Measurements from ENCODE around the gene RHOT1.

Gene RHOT1

DNA sequence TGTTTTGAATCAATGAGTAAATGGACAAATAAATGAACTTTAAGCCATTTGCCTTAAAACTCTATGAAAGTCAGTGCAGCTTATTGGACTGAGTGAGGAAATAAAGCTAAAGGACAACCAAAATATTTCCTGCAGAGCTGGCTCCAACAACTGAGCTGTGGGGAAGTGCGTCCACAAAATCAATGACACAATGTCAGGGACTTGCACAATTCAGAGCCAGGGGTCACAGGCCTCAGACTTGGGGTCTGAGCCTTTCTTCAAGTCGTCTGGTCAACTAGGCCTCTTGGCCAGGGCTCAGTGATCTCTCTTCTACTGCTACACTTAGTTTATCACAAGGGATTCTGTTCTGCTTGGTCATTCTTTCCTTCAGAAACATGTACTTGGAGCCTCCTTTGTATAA is 97.2 kb downstream of the RHOT1 start:
- Histone ChIP-seq H3K4me3 (ENCODE audit: insufficient read length, low read depth) (no peak overlapping the region), H3K36me3 (ENCODE audit: insufficient read depth, insufficient read length, low read length) (no peaks in the 10 kb centered on the region), H3K27me3 (ENCODE audit: insufficient read depth, insufficient read length) (no peaks in the 10 kb centered on the region), H3K9ac (ENCODE audit: insufficient read length, low read depth) (no peak overlapping the region), H3K9me3 (ENCODE audit: insufficient read depth, low read length) (no peaks in the 10 kb centered on the region), H3K4me1 (ENCODE audit: insufficient read depth, insufficient read length) (peaks cover 4% of the 10 kb centered on the region)
- DNase-seq (ENCODE audit: low read depth, low spot score) = no peak
- TF ChIP-seq YY1 (IDR thresholded peaks at IDR 0.05; ENCODE audit: insufficient read depth, insufficient read length) (no peak), ZNF274 (IDR thresholded peaks at IDR 0.05; ENCODE audit: low read depth, low read length) (no peak), SUZ12 (IDR thresholded peaks at IDR 0.05; ENCODE audit: extremely low read depth, insufficient read depth, insufficient read length) (no peak)

DNA sequence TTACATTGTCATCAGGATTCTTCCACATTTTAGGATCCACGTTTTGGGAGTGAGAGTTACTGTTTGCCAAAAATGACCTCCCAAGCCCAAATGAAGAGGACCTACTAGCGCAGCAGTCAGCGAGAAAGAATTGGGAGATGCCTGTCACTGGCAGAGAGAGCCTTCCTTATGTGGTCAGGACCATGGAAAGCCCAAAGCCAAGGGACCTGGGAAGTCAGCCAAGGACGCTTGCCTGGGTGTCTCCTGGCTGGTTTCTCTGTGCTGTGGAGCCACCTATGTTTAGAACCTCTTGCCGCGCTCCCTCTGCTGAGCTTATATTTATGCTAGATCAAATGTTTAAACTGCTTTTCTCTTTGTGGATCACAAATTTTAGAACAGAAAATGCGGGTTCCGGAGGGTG is 98.4 kb downstream of the RHOT1 start:
- DNase-seq (ENCODE audit: low read depth, low spot score) = no peak
- TF ChIP-seq YY1 (IDR thresholded peaks at IDR 0.05; ENCODE audit: insufficient read depth, insufficient read length) (no peak), ZNF274 (IDR thresholded peaks at IDR 0.05; ENCODE audit: low read depth, low read length) (no peak), SUZ12 (IDR thresholded peaks at IDR 0.05; ENCODE audit: extremely low read depth, insufficient read depth, insufficient read length) (no peak)
- no peaks in the 10 kb centered on the region for H3K36me3 ChIP-seq (ENCODE audit: insufficient read depth, insufficient read length, low read length)
- no peaks in the 10 kb centered on the region for H3K9me3 ChIP-seq (ENCODE audit: insufficient read depth, low read length)
- peaks cover 4% of the 10 kb centered on the region for H3K4me1 ChIP-seq (ENCODE audit: insufficient read depth, insufficient read length)
- no peaks in the 10 kb centered on the region for H3K27me3 ChIP-seq (ENCODE audit: insufficient read depth, insufficient read length)
- no peak overlapping the region for H3K4me3 ChIP-seq (ENCODE audit: insufficient read length, low read depth)
- H3K9ac ChIP-seq (ENCODE audit: insufficient read length, low read depth) = no peak overlapping the region

DNA sequence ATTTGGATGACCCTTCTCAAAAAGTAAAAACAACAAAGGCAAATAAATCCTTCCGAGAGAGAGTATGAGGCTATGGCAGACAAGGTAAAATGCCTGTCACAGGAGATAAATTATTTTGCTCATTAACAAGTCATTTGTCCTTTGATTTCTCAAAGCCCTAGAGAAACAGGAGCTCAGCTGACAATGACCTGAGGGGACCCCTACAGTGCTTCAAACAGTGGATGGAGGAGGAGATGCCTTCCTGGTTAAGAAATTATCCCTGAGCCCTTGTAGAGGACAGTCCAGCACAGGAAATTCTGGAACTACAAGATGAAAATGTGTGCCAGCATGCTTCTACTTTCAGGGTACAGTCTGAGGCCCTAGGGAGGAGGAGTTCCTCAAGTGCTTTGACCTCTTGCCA is 99.3 kb downstream of the RHOT1 start:
- no peak for TF ChIP-seq YY1 (IDR thresholded peaks at IDR 0.05; ENCODE audit: insufficient read depth, insufficient read length)
- no peak for TF ChIP-seq SUZ12 (IDR thresholded peaks at IDR 0.05; ENCODE audit: extremely low read depth, insufficient read depth, insufficient read length)
- TF ChIP-seq ZNF274 (IDR thresholded peaks at IDR 0.05; ENCODE audit: low read depth, low read length) = no peak
- Histone ChIP-seq H3K9ac (ENCODE audit: insufficient read length, low read depth) (no peak overlapping the region), H3K27me3 (ENCODE audit: insufficient read depth, insufficient read length) (no peaks in the 10 kb centered on the region), H3K4me1 (ENCODE audit: insufficient read depth, insufficient read length) (peaks cover 4% of the 10 kb centered on the region), H3K36me3 (ENCODE audit: insufficient read depth, insufficient read length, low read length) (no peaks in the 10 kb centered on the region), H3K9me3 (ENCODE audit: insufficient read depth, low read length) (no peaks in the 10 kb centered on the region), H3K4me3 (ENCODE audit: insufficient read length, low read depth) (no peak overlapping the region)
- no peak for DNase-seq (ENCODE audit: low read depth, low spot score)

DNA sequence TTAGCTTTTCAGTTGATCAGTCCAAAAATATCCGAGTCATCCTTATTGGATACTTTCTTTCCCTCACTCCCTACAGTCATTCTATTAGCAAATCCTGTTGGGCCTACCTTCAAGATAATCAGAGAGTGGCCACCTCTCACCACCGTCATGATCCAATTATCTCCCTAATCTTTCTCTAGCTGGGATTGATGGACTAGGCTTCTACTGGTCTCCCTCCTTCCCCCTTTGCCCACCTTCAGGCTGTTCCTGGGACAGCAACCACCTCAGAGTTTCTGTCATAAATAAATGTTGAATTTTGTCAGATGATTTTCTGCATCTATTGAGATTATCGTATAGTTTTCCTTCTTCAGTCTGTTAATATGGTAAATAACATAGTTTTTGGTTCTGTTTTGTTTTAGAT is 107.2 kb downstream of the RHOT1 start:
- Histone ChIP-seq H3K4me3 (ENCODE audit: insufficient read length, low read depth) (no peak overlapping the region), H3K9ac (ENCODE audit: insufficient read length, low read depth) (no peak overlapping the region), H3K36me3 (ENCODE audit: insufficient read depth, insufficient read length, low read length) (no peaks in the 10 kb centered on the region), H3K4me1 (ENCODE audit: insufficient read depth, insufficient read length) (no peaks in the 10 kb centered on the region), H3K27me3 (ENCODE audit: insufficient read depth, insufficient read length) (no peaks in the 10 kb centered on the region), H3K9me3 (ENCODE audit: insufficient read depth, low read length) (no peaks in the 10 kb centered on the region)
- TF ChIP-seq YY1 (IDR thresholded peaks at IDR 0.05; ENCODE audit: insufficient read depth, insufficient read length) = no peak
- TF ChIP-seq SUZ12 (IDR thresholded peaks at IDR 0.05; ENCODE audit: extremely low read depth, insufficient read depth, insufficient read length) = no peak
- TF ChIP-seq ZNF274 (IDR thresholded peaks at IDR 0.05; ENCODE audit: low read depth, low read length) = no peak
- no peak for DNase-seq (ENCODE audit: low read depth, low spot score)

DNA sequence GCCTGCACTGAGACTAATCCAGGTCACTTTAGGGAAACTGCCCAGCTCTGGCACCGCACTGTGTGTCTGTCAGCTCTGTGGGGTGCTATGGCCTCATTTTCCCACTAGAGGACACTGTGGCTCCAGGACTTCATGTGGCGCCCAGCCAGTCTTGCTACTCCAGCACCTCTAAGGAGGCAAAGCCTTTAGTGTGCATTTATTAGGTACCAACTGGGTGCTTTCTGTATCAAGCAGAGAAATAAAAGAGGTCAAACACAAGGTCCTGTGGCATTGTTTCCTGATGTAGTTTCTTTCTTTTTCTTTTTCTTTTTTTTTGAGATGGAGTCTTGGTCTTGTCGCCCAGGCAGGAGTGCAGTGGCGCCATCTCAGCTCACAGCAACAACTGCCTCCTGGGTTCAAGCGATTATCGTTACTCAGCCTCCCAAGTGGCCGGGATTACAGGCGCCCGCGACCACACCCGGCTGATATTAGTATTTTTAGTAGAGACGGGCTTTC is 110.9 kb downstream of the RHOT1 start:
- Histone ChIP-seq H3K9ac (ENCODE audit: insufficient read length, low read depth) (no peak overlapping the region), H3K4me1 (ENCODE audit: insufficient read depth, insufficient read length) (peaks cover 8% of the 10 kb centered on the region), H3K27me3 (ENCODE audit: insufficient read depth, insufficient read length) (no peaks in the 10 kb centered on the region), H3K36me3 (ENCODE audit: insufficient read depth, insufficient read length, low read length) (no peaks in the 10 kb centered on the region), H3K4me3 (ENCODE audit: insufficient read length, low read depth) (no peak overlapping the region), H3K9me3 (ENCODE audit: insufficient read depth, low read length) (no peaks in the 10 kb centered on the region)
- no peak for TF ChIP-seq ZNF274 (IDR thresholded peaks at IDR 0.05; ENCODE audit: low read depth, low read length)
- no peak for TF ChIP-seq SUZ12 (IDR thresholded peaks at IDR 0.05; ENCODE audit: extremely low read depth, insufficient read depth, insufficient read length)
- TF ChIP-seq YY1 (IDR thresholded peaks at IDR 0.05; ENCODE audit: insufficient read depth, insufficient read length) = no peak
- no peak for DNase-seq (ENCODE audit: low read depth, low spot score)

DNA sequence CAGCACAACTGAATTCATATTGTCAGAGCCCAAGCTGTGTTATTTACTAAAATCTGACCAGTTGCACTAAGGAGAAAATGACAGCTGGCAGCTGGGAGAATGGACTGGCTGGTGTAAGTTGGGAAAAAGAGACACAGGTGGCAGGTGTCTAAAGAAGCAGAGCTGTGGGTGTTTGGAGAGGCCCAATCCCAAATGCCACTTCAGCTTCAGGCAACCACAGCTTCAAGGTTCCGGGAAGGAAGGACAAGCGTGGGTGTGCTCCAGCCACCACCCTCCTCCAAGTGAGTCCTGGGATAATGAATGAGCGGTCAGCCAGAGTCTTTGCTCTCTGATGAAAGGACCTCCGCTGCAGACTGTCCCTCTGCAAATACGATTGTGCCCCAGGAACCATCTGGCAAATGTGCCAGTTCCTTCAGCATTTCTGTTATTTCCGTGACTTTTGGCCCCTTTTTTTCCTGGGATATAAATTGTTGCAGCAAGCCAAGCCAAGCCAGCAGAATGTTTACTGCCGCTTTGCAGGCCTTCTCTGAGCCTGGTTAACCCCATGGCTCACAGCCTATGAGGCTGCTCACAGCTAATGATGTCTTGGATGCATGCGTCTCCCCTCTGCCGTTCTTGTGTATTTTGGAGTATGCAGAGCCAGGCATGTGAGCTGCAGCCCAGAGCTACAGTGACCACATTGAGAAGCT is 113.9 kb downstream of the RHOT1 start:
- no peaks in the 10 kb centered on the region for H3K9me3 ChIP-seq (ENCODE audit: insufficient read depth, low read length)
- no peak overlapping the region for H3K4me3 ChIP-seq (ENCODE audit: insufficient read length, low read depth)
- DNase-seq (ENCODE audit: low read depth, low spot score) = no peak
- no peak overlapping the region for H3K9ac ChIP-seq (ENCODE audit: insufficient read length, low read depth)
- TF ChIP-seq SUZ12 (IDR thresholded peaks at IDR 0.05; ENCODE audit: extremely low read depth, insufficient read depth, insufficient read length) (no peak), YY1 (IDR thresholded peaks at IDR 0.05; ENCODE audit: insufficient read depth, insufficient read length) (no peak), ZNF274 (IDR thresholded peaks at IDR 0.05; ENCODE audit: low read depth, low read length) (no peak)
- H3K36me3 ChIP-seq (ENCODE audit: insufficient read depth, insufficient read length, low read length) = no peaks in the 10 kb centered on the region
- peaks cover 12% of the 10 kb centered on the region for H3K4me1 ChIP-seq (ENCODE audit: insufficient read depth, insufficient read length)
- no peaks in the 10 kb centered on the region for H3K27me3 ChIP-seq (ENCODE audit: insufficient read depth, insufficient read length)

DNA sequence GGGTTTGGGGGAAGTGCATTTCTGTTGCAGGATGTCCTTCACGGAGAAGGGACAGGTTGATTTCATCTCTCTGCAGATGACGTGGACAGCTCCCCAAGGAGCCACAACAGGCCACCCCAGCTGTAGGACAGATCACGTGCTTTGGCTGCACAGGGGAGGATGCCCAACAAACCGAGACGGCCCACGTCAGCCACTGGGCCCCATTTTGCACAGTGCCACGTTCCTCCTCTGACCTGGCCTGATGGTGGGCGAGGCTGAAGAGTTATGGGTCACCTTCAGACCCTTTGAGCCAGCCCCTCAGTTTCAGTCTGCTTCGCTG is 114.4 kb downstream of the RHOT1 start:
- no peaks in the 10 kb centered on the region for H3K27me3 ChIP-seq (ENCODE audit: insufficient read depth, insufficient read length)
- TF ChIP-seq ZNF274 (IDR thresholded peaks at IDR 0.05; ENCODE audit: low read depth, low read length) = no peak
- no peak for TF ChIP-seq SUZ12 (IDR thresholded peaks at IDR 0.05; ENCODE audit: extremely low read depth, insufficient read depth, insufficient read length)
- no peak for TF ChIP-seq YY1 (IDR thresholded peaks at IDR 0.05; ENCODE audit: insufficient read depth, insufficient read length)
- peaks cover 12% of the 10 kb centered on the region for H3K4me1 ChIP-seq (ENCODE audit: insufficient read depth, insufficient read length)
- no peak for DNase-seq (ENCODE audit: low read depth, low spot score)
- H3K36me3 ChIP-seq (ENCODE audit: insufficient read depth, insufficient read length, low read length) = no peaks in the 10 kb centered on the region
- H3K4me3 ChIP-seq (ENCODE audit: insufficient read length, low read depth) = no peak overlapping the region
- no peaks in the 10 kb centered on the region for H3K9me3 ChIP-seq (ENCODE audit: insufficient read depth, low read length)
- H3K9ac ChIP-seq (ENCODE audit: insufficient read length, low read depth) = no peak overlapping the region

Data from NT2/D1 (cell line).